Measurements from ENCODE around the gene MYRIP. TPM values are rescaled to one million over a fixed set of nuclear protein-coding genes. Genes with fewer than 3 reads are reported as not detected.

The MYRIP gene
- total RNA-seq, 3 donors from 2014 or later (not counting 1 experiment from before 2014, with no cell fraction given): not detected

DNA sequence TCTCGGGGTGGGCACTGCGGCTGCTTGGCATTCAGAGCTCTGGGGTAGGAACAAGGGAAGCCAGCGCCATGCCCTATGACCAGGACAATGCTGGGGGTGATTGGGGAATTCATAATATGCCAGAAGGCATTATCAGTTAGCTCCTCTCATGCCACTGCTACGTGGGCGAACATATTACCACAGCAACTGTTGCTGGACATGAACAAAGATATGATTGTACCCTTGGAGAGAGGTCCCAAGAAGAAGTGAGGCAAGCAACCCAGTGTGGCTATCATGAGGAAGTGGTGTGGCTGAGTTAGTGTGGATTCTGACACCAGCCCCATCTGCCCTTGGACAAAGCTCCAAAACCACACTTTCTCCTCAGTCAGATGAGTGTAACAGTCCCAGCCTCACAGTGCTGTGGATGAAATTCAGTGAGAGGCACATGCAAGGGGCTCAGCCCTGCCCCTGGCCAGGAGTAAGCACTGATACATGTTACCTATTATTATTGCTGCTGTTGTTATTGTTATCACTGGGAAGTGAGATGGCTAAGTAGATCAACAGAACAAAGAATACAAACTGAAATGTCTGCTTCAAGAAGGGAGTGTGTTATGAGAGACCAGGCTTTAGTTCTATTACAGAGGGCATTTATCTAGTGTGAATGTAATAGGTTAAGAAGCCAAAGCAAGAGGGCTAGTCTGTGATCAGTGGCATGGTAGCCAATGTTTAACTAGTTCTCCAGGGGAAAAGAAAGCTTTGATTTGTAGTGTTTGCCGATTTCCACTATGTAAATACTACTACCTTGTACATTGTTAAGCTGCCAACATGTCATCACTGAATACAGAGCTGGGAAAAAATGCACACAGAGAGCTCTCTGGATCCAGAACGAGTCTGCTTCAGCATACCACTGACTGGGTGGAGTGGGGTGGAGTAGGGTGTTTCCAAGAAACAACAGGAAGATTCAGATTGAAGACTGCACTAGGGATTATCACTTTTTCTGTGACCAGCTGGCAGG is 277.8 kb downstream of the MYRIP start:
- WGBS (ENCODE audit: insufficient coverage): 87% methylated on average over 6 of the region's 7 CpGs
- Histone ChIP-seq H3K9me3 (ENCODE audit: control insufficient read depth, insufficient read depth, low read length) (peaks cover 2% of the 10 kb centered on the region), H3K36me3 (ENCODE audit: control insufficient read depth, insufficient read depth, low read length) (no peaks in the 10 kb centered on the region), H3K27ac (ENCODE audit: low read length) (no peak overlapping the region), H3K4me1 (ENCODE audit: control insufficient read depth, insufficient read depth, low read length) (no peaks in the 10 kb centered on the region), H3K27me3 (ENCODE audit: control insufficient read depth, insufficient read depth, low read length) (no peaks in the 10 kb centered on the region), H3K4me3 (ENCODE audit: low read length) (no peak overlapping the region)
- H3K9me3 Mint-ChIP-seq: no peaks in the 10 kb centered on the region
- H3K27ac Mint-ChIP-seq: no peak overlapping the region
- no peaks in the 10 kb centered on the region for H3K4me1 Mint-ChIP-seq
- H3K4me3 Mint-ChIP-seq: no peak overlapping the region
- no peak for DNase-seq
- no peak for TF ChIP-seq CTCF (IDR thresholded peaks at IDR 0.05)
- intact Hi-C loops (cut with micrococcal nuclease): no loop called here
- no peaks in the 10 kb centered on the region for H3K36me3 Mint-ChIP-seq
- no peak for ATAC-seq
- H3K27me3 Mint-ChIP-seq (ENCODE audit: low read depth in 2 of 2): peaks cover 0 to 8% of the 10 kb centered on the region in 2 donors

DNA sequence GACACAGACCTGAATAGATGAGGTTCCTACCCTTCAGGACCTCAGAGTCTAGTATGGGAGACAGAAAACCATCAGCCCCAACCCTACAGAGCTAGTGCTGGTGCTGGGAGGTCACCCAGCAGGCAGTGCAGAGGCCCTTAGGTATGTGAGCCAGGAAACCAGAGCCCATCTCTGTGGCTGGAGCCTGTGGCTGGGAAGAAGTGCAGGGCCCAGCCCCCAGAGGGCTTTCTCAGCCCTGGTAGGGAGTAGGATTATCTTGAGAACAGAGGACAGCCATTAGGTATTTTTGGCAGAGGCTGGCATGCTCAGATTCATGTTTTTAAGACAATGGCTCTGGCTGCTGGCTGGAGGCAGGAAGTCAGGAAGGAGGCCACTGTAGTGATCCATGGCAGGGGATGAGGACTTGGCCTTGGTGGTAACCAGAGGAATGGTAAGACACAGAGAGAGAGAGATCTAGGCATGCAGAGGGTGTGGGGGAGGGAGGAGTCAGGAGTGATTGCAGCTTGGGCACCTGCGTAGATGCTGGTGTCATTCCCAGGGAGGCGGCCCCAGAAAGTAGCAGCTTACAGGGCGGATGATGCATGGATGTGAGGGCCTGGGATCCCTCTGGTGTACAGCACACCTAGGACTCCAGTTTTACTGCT is 279.2 kb downstream of the MYRIP start:
- no peaks in the 10 kb centered on the region for H3K4me1 Mint-ChIP-seq
- Histone ChIP-seq H3K27ac (ENCODE audit: low read length) (no peak overlapping the region), H3K36me3 (ENCODE audit: control insufficient read depth, insufficient read depth, low read length) (no peaks in the 10 kb centered on the region), H3K4me3 (ENCODE audit: low read length) (no peak overlapping the region), H3K9me3 (ENCODE audit: control insufficient read depth, insufficient read depth, low read length) (peaks cover 2% of the 10 kb centered on the region), H3K27me3 (ENCODE audit: control insufficient read depth, insufficient read depth, low read length) (no peaks in the 10 kb centered on the region), H3K4me1 (ENCODE audit: control insufficient read depth, insufficient read depth, low read length) (no peaks in the 10 kb centered on the region)
- H3K9me3 Mint-ChIP-seq: no peaks in the 10 kb centered on the region
- no peak overlapping the region for H3K4me3 Mint-ChIP-seq
- no peaks in the 10 kb centered on the region for H3K36me3 Mint-ChIP-seq
- no peak for DNase-seq
- H3K27ac Mint-ChIP-seq: no peak overlapping the region
- intact Hi-C loops (cut with micrococcal nuclease): no loop called here
- no peak for ATAC-seq
- no peak for TF ChIP-seq CTCF (IDR thresholded peaks at IDR 0.05)
- H3K27me3 Mint-ChIP-seq (ENCODE audit: low read depth in 2 of 2): peaks cover 0 to 8% of the 10 kb centered on the region in 2 donors
- 96% methylated on average over 3 of the region's 3 CpGs for WGBS (ENCODE audit: insufficient coverage)

GRCh38 chr3:40096661-40097111 is 287.3 kb downstream of the MYRIP start:
- Histone ChIP-seq H3K27ac (ENCODE audit: low read length) (no peak overlapping the region), H3K36me3 (ENCODE audit: control insufficient read depth, insufficient read depth, low read length) (no peaks in the 10 kb centered on the region), H3K9me3 (ENCODE audit: control insufficient read depth, insufficient read depth, low read length) (no peaks in the 10 kb centered on the region), H3K27me3 (ENCODE audit: control insufficient read depth, insufficient read depth, low read length) (no peaks in the 10 kb centered on the region), H3K4me1 (ENCODE audit: control insufficient read depth, insufficient read depth, low read length) (no peaks in the 10 kb centered on the region), H3K4me3 (ENCODE audit: low read length) (no peak overlapping the region)
- Mint-ChIP-seq H3K36me3 (no peaks in the 10 kb centered on the region), H3K27ac (no peak overlapping the region), H3K4me1 (no peaks in the 10 kb centered on the region), H3K27me3 (ENCODE audit: low read depth in 2 of 2) (peaks cover 0 to 7% of the 10 kb centered on the region in 2 donors), H3K9me3 (peaks cover 0 to 5% of the 10 kb centered on the region in 2 donors), H3K4me3 (no peak overlapping the region)
- intact Hi-C loops (cut with micrococcal nuclease): no loop called here
- 84% methylated on average over 5 of the region's 6 CpGs for WGBS (ENCODE audit: insufficient coverage)
- ATAC-seq (no peak), DNase-seq (no peak)
- TF ChIP-seq CTCF (IDR thresholded peaks at IDR 0.05): no peak
